HUES64 (cell line): ENCODE data around the gene CFDP1.

Experiments used
- H3K27ac ChIP-seq: 2 replicates; pipeline ENCODE4 v1.7.0; 2013; ENCODE audit warnings: low read depth, low read length, inconsistent platforms
- H3K27me3 ChIP-seq: 2 replicates; pipeline ENCODE4 v1.6.1; 2013; ENCODE audit warnings: mild to moderate bottlenecking, low read length; ENCODE audit not compliant: insufficient read depth
- H3K36me3 ChIP-seq: 2 replicates; pipeline ENCODE4 v1.6.1; 2013; ENCODE audit warnings: mild to moderate bottlenecking, low read length; ENCODE audit not compliant: insufficient read depth
- H3K4me1 ChIP-seq: 2 replicates; pipeline ENCODE4 v1.6.1; 2013; ENCODE audit warnings: mild to moderate bottlenecking, low read length, moderate library complexity; ENCODE audit not compliant: insufficient read depth
- H3K4me3 ChIP-seq: 2 replicates; pipeline ENCODE4 v1.5.1; 2013; ENCODE audit warnings: mild to moderate bottlenecking, low read length, moderate library complexity
- H3K9ac ChIP-seq: 2 replicates; pipeline ENCODE4 v1.6.1; 2013; ENCODE audit warnings: mild to moderate bottlenecking, low read depth, low read length
- H3K9me3 ChIP-seq: 2 replicates; pipeline ENCODE4 v1.6.1; 2013; ENCODE audit warnings: low read depth, low read length; ENCODE audit not compliant: insufficient read depth
- WGBS: fragments of 150-250, 120-280 bp; methylation state at CpG from one replicate; pipeline ENCODE4 v1.1.7; 2013; ENCODE audit warnings: missing lambda C conversion rate; 5-methylcytosine and 5-hydroxymethylcytosine counted together

CFDP1 gene

GRCh38 chr16:75262104-75262799 is 171.1 kb downstream of the CFDP1 start:
- Histone ChIP-seq H3K4me3 (no peak overlapping the region), H3K36me3 (peaks cover 3% of the 10 kb centered on the region; the same call in 1 of the 2 replicates), H3K27me3 (no peaks in the 10 kb centered on the region), H3K4me1 (peaks cover 18% of the 10 kb centered on the region), H3K9me3 (no peaks in the 10 kb centered on the region), H3K9ac (no peak overlapping the region), H3K27ac (no peak overlapping the region)
- WGBS = 92% methylated on average over 14 of the region's 14 CpGs

- Histone ChIP-seq H3K4me3 (no peak overlapping the region), H3K9me3 (no peaks in the 10 kb centered on the region), H3K4me1 (peaks cover 24% of the 10 kb centered on the region), H3K9ac (no peak overlapping the region; the same call in 1 of the 2 replicates), H3K27me3 (no peaks in the 10 kb centered on the region), H3K36me3 (peaks cover 3% of the 10 kb centered on the region; the same call in 1 of the 2 replicates), H3K27ac (no peak overlapping the region)
- 92% methylated on average over 3 of the region's 3 CpGs for WGBS
Measured at GRCh38 chr16:75261590-75262078, 171.7 kb downstream of the CFDP1 start.

GRCh38 chr16:75260851-75261589 is 172.3 kb downstream of the CFDP1 start:
- peaks cover 27% of the 10 kb centered on the region for H3K4me1 ChIP-seq
- WGBS = 86% methylated on average over 10 of the region's 10 CpGs
- no peak overlapping the region; the same call in 1 of the 2 replicates for H3K9ac ChIP-seq
- H3K4me3 ChIP-seq = no peak overlapping the region
- H3K27me3 ChIP-seq = no peaks in the 10 kb centered on the region
- H3K9me3 ChIP-seq = no peaks in the 10 kb centered on the region
- 0 out of 2 replicates have a peak overlapping the region, but pooled peaks have one; percentile 23 for H3K27ac ChIP-seq
- peaks cover 3% of the 10 kb centered on the region; the same call in 1 of the 2 replicates for H3K36me3 ChIP-seq

GRCh38 chr16:75258807-75259141 is 174.5 kb downstream of the CFDP1 start:
- Histone ChIP-seq H3K36me3 (0 out of 2 replicates have a peak, but pooled peaks cover 3% of the 10 kb centered on the region), H3K4me3 (no peak overlapping the region), H3K9me3 (no peaks in the 10 kb centered on the region), H3K27ac (no peak overlapping the region), H3K4me1 (peaks cover 41% of the 10 kb centered on the region), H3K27me3 (no peaks in the 10 kb centered on the region), H3K9ac (no peak overlapping the region)
- 91% methylated on average over 6 of the region's 6 CpGs for WGBS

GRCh38 chr16:75257886-75258806 is 175.2 kb downstream of the CFDP1 start:
- Histone ChIP-seq H3K36me3 (0 out of 2 replicates have a peak, but pooled peaks cover 3% of the 10 kb centered on the region), H3K9ac (no peak overlapping the region; the same call in 1 of the 2 replicates), H3K27ac (no peak overlapping the region), H3K9me3 (no peaks in the 10 kb centered on the region), H3K27me3 (no peaks in the 10 kb centered on the region), H3K4me3 (no peak overlapping the region), H3K4me1 (peaks cover 45% of the 10 kb centered on the region)
- WGBS = 93% methylated on average over 21 of the region's 21 CpGs

- Histone ChIP-seq H3K9me3 (no peaks in the 10 kb centered on the region), H3K4me3 (no peak overlapping the region), H3K9ac (no peak overlapping the region; the same call in 1 of the 2 replicates), H3K4me1 (peaks cover 59% of the 10 kb centered on the region), H3K36me3 (no peaks in the 10 kb centered on the region), H3K27ac (peak overlapping the region; percentile 85), H3K27me3 (no peaks in the 10 kb centered on the region)
- WGBS = 44% methylated on average over 14 of the region's 14 CpGs
Measured at GRCh38 chr16:75256696-75257343, 176.5 kb downstream of the CFDP1 start.

GRCh38 chr16:75256059-75256571 is 177.2 kb downstream of the CFDP1 start:
- Histone ChIP-seq H3K27me3 (no peaks in the 10 kb centered on the region), H3K9ac (no peak overlapping the region; the same call in 1 of the 2 replicates), H3K36me3 (no peaks in the 10 kb centered on the region), H3K4me1 (peaks cover 58% of the 10 kb centered on the region), H3K9me3 (no peaks in the 10 kb centered on the region), H3K4me3 (no peak overlapping the region), H3K27ac (peak overlapping the region; percentile 85)
- WGBS = 51% methylated on average over 12 of the region's 12 CpGs

- peak overlapping the region; percentile 58; the same call in 1 of the 2 replicates for H3K9ac ChIP-seq
- H3K27ac ChIP-seq = peak overlapping the region; percentile 99
- H3K36me3 ChIP-seq = no peaks in the 10 kb centered on the region
- WGBS = 51% methylated on average over 4 of the region's 5 CpGs
- H3K4me3 ChIP-seq = no peak overlapping the region
- peaks cover 62% of the 10 kb centered on the region for H3K4me1 ChIP-seq
- no peaks in the 10 kb centered on the region for H3K27me3 ChIP-seq
- no peaks in the 10 kb centered on the region for H3K9me3 ChIP-seq
Measured at GRCh38 chr16:75254359-75254837, 178.9 kb downstream of the CFDP1 start.

GRCh38 chr16:75252946-75253911 is 180.1 kb downstream of the CFDP1 start:
- Histone ChIP-seq H3K9me3 (no peaks in the 10 kb centered on the region), H3K9ac (peak overlapping the region; percentile 71), H3K27me3 (no peaks in the 10 kb centered on the region), H3K4me3 (peak overlapping the region; percentile 9; the same call in 1 of the 2 replicates), H3K4me1 (peaks cover 69% of the 10 kb centered on the region), H3K27ac (peak overlapping the region; percentile 99), H3K36me3 (peaks cover 2% of the 10 kb centered on the region; the same call in 1 of the 2 replicates)
- WGBS = 41% methylated on average over 15 of the region's 15 CpGs
